ENCODE results near the gene NCKAP5.

Gene NCKAP5

GRCh38 chr2:133420788-133421187, 147.5 kb downstream of the NCKAP5 start:
- H3K9me3 ChIP-seq (ENCODE audit: control insufficient read depth in 2 of 2, low read length in 2 of 2) = no peaks in the 10 kb centered on the region
- no peaks in the 10 kb centered on the region for H3K36me3 ChIP-seq (ENCODE audit: control insufficient read depth in 2 of 2, insufficient read depth in 2 of 2, low read length in 2 of 2)
- peak overlapping the region; percentile 54 to 63 for H3K4me3 ChIP-seq (ENCODE audit: low read length in 2 of 2)
- peaks cover 13 to 19% of the 10 kb centered on the region in 2 donors for H3K4me1 ChIP-seq (ENCODE audit: control insufficient read depth in 2 of 2, insufficient read depth in 2 of 2, low read length in 2 of 2)
- H3K27me3 ChIP-seq (ENCODE audit: control insufficient read depth in 2 of 2, insufficient read depth in 2 of 2, low read length in 2 of 2) = no peaks in the 10 kb centered on the region
- peak overlapping the region in 1 of 2 donors; percentile 73 for H3K9ac ChIP-seq (ENCODE audit: low read depth in 1 of 2, low read length in 2 of 2)
- peak overlapping the region; percentile 85 to 93 for H3K27ac ChIP-seq (ENCODE audit: low read depth in 2 of 2, low read length in 2 of 2)

- Histone ChIP-seq H3K4me1 (ENCODE audit: control insufficient read depth in 2 of 2, insufficient read depth in 2 of 2, low read length in 2 of 2) (peaks cover 13 to 19% of the 10 kb centered on the region in 2 donors), H3K9ac (ENCODE audit: low read depth in 1 of 2, low read length in 2 of 2) (no peak overlapping the region), H3K27me3 (ENCODE audit: control insufficient read depth in 2 of 2, insufficient read depth in 2 of 2, low read length in 2 of 2) (no peaks in the 10 kb centered on the region), H3K36me3 (ENCODE audit: control insufficient read depth in 2 of 2, insufficient read depth in 2 of 2, low read length in 2 of 2) (no peaks in the 10 kb centered on the region), H3K9me3 (ENCODE audit: control insufficient read depth in 2 of 2, low read length in 2 of 2) (no peaks in the 10 kb centered on the region), H3K4me3 (ENCODE audit: low read length in 2 of 2) (no peak overlapping the region), H3K27ac (ENCODE audit: low read depth in 2 of 2, low read length in 2 of 2) (no peak overlapping the region)
These were observed 149.6 kb downstream of the NCKAP5 start for GRCh38 chr2:133418671-133419070.

- Histone ChIP-seq H3K9me3 (ENCODE audit: control insufficient read depth in 2 of 2, low read length in 2 of 2) (no peaks in the 10 kb centered on the region), H3K27me3 (ENCODE audit: control insufficient read depth in 2 of 2, insufficient read depth in 2 of 2, low read length in 2 of 2) (no peaks in the 10 kb centered on the region), H3K27ac (ENCODE audit: low read depth in 2 of 2, low read length in 2 of 2) (no peak overlapping the region), H3K4me3 (ENCODE audit: low read length in 2 of 2) (no peak overlapping the region), H3K9ac (ENCODE audit: low read depth in 1 of 2, low read length in 2 of 2) (no peak overlapping the region), H3K36me3 (ENCODE audit: control insufficient read depth in 2 of 2, insufficient read depth in 2 of 2, low read length in 2 of 2) (no peaks in the 10 kb centered on the region), H3K4me1 (ENCODE audit: control insufficient read depth in 2 of 2, insufficient read depth in 2 of 2, low read length in 2 of 2) (peaks cover 13 to 19% of the 10 kb centered on the region in 2 donors)
These were observed 150.2 kb downstream of the NCKAP5 start for GRCh38 chr2:133418021-133418420.

DNA sequence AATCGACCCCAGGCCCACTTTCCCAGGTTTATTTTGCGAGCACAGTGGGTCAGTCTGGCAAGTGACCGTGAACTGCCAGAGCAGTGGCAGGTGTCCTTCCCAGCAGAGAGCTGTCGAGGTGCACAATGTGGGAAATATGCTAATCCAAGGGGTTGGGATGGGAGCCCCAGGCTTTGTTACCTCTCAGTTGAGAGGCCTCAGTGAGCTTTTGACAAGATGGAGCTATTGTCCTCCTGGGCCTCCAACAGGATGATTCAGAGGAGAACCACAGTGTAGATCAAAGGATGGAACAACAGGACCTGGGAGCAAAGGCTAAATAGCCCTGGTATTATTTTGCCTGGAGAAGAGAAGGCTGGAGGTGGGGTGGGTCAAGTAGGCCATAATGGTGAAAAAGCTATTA, 150.8 kb downstream of the NCKAP5 start:
- Histone ChIP-seq H3K27me3 (ENCODE audit: control insufficient read depth in 2 of 2, insufficient read depth in 2 of 2, low read length in 2 of 2) (no peaks in the 10 kb centered on the region), H3K9me3 (ENCODE audit: control insufficient read depth in 2 of 2, low read length in 2 of 2) (no peaks in the 10 kb centered on the region), H3K36me3 (ENCODE audit: control insufficient read depth in 2 of 2, insufficient read depth in 2 of 2, low read length in 2 of 2) (no peaks in the 10 kb centered on the region), H3K27ac (ENCODE audit: low read depth in 2 of 2, low read length in 2 of 2) (no peak overlapping the region), H3K4me3 (ENCODE audit: low read length in 2 of 2) (no peak overlapping the region), H3K9ac (ENCODE audit: low read depth in 1 of 2, low read length in 2 of 2) (no peak overlapping the region), H3K4me1 (ENCODE audit: control insufficient read depth in 2 of 2, insufficient read depth in 2 of 2, low read length in 2 of 2) (peaks cover 13 to 19% of the 10 kb centered on the region in 2 donors)

DNA sequence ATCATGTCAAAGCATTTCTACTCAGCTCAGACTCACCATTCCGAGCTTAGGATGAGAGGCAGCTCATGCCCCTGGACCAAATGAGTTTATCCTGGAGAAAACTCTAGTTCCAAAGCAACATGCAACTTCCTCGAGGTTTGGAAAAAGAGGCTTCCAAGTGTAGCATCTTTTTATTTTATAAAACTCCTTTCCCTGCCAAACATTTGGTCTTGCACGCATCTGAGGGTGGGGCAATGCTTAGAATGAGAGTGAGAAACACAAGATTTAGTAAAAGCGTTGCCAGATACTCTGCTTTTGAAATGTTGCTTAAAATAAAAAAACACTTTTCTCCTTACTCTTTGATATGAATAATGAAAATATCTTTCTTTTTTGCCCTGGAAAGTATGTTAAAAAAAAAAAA, 151.5 kb downstream of the NCKAP5 start:
- no peak overlapping the region for H3K27ac ChIP-seq (ENCODE audit: low read depth in 2 of 2, low read length in 2 of 2)
- no peaks in the 10 kb centered on the region for H3K27me3 ChIP-seq (ENCODE audit: control insufficient read depth in 2 of 2, insufficient read depth in 2 of 2, low read length in 2 of 2)
- peaks cover 8 to 13% of the 10 kb centered on the region in 2 donors for H3K4me1 ChIP-seq (ENCODE audit: control insufficient read depth in 2 of 2, insufficient read depth in 2 of 2, low read length in 2 of 2)
- no peak overlapping the region for H3K4me3 ChIP-seq (ENCODE audit: low read length in 2 of 2)
- H3K9me3 ChIP-seq (ENCODE audit: control insufficient read depth in 2 of 2, low read length in 2 of 2) = no peaks in the 10 kb centered on the region
- no peaks in the 10 kb centered on the region for H3K36me3 ChIP-seq (ENCODE audit: control insufficient read depth in 2 of 2, insufficient read depth in 2 of 2, low read length in 2 of 2)
- H3K9ac ChIP-seq (ENCODE audit: low read depth in 1 of 2, low read length in 2 of 2) = no peak overlapping the region

DNA sequence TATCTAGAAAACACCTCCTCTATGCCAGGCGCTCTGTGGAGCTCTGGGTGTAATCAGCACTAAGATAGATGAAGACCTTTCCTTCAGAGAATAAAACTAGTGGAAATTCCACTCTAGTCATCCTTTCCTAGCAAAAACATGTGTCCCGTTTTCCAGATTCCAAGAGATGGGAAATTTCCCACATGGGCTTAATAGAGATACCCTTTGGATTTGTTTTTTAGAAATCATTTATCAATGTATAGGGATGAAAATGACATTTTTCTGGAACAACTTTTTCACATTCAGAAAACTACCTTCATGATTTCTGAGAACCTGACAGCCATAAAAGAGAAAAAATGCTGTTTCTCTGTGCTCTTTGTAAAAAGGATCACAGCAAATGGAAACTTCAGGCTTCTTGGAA, 152.1 kb downstream of the NCKAP5 start:
- no peaks in the 10 kb centered on the region for H3K36me3 ChIP-seq (ENCODE audit: control insufficient read depth in 2 of 2, insufficient read depth in 2 of 2, low read length in 2 of 2)
- no peaks in the 10 kb centered on the region for H3K9me3 ChIP-seq (ENCODE audit: control insufficient read depth in 2 of 2, low read length in 2 of 2)
- H3K4me1 ChIP-seq (ENCODE audit: control insufficient read depth in 2 of 2, insufficient read depth in 2 of 2, low read length in 2 of 2) = peaks cover 5 to 7% of the 10 kb centered on the region in 2 donors
- H3K9ac ChIP-seq (ENCODE audit: low read depth in 1 of 2, low read length in 2 of 2) = no peak overlapping the region
- no peaks in the 10 kb centered on the region for H3K27me3 ChIP-seq (ENCODE audit: control insufficient read depth in 2 of 2, insufficient read depth in 2 of 2, low read length in 2 of 2)
- H3K27ac ChIP-seq (ENCODE audit: low read depth in 2 of 2, low read length in 2 of 2) = no peak overlapping the region
- H3K4me3 ChIP-seq (ENCODE audit: low read length in 2 of 2) = no peak overlapping the region

GRCh38 chr2:133415210-133415876, 152.9 kb downstream of the NCKAP5 start:
- H3K4me3 ChIP-seq (ENCODE audit: low read length in 2 of 2) = no peak overlapping the region
- H3K27me3 ChIP-seq (ENCODE audit: control insufficient read depth in 2 of 2, insufficient read depth in 2 of 2, low read length in 2 of 2) = no peaks in the 10 kb centered on the region
- no peaks in the 10 kb centered on the region for H3K9me3 ChIP-seq (ENCODE audit: control insufficient read depth in 2 of 2, low read length in 2 of 2)
- H3K4me1 ChIP-seq (ENCODE audit: control insufficient read depth in 2 of 2, insufficient read depth in 2 of 2, low read length in 2 of 2) = no peaks in the 10 kb centered on the region
- H3K36me3 ChIP-seq (ENCODE audit: control insufficient read depth in 2 of 2, insufficient read depth in 2 of 2, low read length in 2 of 2) = no peaks in the 10 kb centered on the region
- H3K27ac ChIP-seq (ENCODE audit: low read depth in 2 of 2, low read length in 2 of 2) = no peak overlapping the region
- no peak overlapping the region for H3K9ac ChIP-seq (ENCODE audit: low read depth in 1 of 2, low read length in 2 of 2)

GRCh38 chr2:133414486-133415209, 153.6 kb downstream of the NCKAP5 start:
- Histone ChIP-seq H3K27ac (ENCODE audit: low read depth in 2 of 2, low read length in 2 of 2) (no peak overlapping the region), H3K4me1 (ENCODE audit: control insufficient read depth in 2 of 2, insufficient read depth in 2 of 2, low read length in 2 of 2) (no peaks in the 10 kb centered on the region), H3K27me3 (ENCODE audit: control insufficient read depth in 2 of 2, insufficient read depth in 2 of 2, low read length in 2 of 2) (no peaks in the 10 kb centered on the region), H3K9ac (ENCODE audit: low read depth in 1 of 2, low read length in 2 of 2) (no peak overlapping the region), H3K4me3 (ENCODE audit: low read length in 2 of 2) (no peak overlapping the region), H3K36me3 (ENCODE audit: control insufficient read depth in 2 of 2, insufficient read depth in 2 of 2, low read length in 2 of 2) (no peaks in the 10 kb centered on the region), H3K9me3 (ENCODE audit: control insufficient read depth in 2 of 2, low read length in 2 of 2) (no peaks in the 10 kb centered on the region)

DNA sequence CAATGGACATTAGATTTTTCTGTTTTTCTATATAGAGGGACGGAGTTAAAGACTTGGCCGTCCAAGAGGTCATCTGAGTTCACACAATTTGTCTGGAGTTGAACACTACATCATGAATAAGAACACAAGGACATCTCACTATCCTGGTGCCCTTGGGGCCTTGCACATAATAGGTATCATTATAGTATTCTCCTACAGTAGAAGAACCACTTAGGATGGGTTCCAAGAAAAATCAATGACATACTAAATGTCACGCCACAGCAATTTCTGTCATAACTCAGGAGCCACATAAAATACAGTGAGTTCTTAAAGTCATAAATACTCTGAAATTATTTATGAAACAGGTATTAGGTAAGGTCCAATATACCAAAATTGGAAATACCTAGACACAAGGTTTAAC, 154.4 kb downstream of the NCKAP5 start:
- no peak overlapping the region for H3K4me3 ChIP-seq (ENCODE audit: low read length in 2 of 2)
- H3K27ac ChIP-seq (ENCODE audit: low read depth in 2 of 2, low read length in 2 of 2) = no peak overlapping the region
- no peaks in the 10 kb centered on the region for H3K4me1 ChIP-seq (ENCODE audit: control insufficient read depth in 2 of 2, insufficient read depth in 2 of 2, low read length in 2 of 2)
- H3K9ac ChIP-seq (ENCODE audit: low read depth in 1 of 2, low read length in 2 of 2) = no peak overlapping the region
- H3K27me3 ChIP-seq (ENCODE audit: control insufficient read depth in 2 of 2, insufficient read depth in 2 of 2, low read length in 2 of 2) = no peaks in the 10 kb centered on the region
- no peaks in the 10 kb centered on the region for H3K36me3 ChIP-seq (ENCODE audit: control insufficient read depth in 2 of 2, insufficient read depth in 2 of 2, low read length in 2 of 2)
- no peaks in the 10 kb centered on the region for H3K9me3 ChIP-seq (ENCODE audit: control insufficient read depth in 2 of 2, low read length in 2 of 2)

DNA sequence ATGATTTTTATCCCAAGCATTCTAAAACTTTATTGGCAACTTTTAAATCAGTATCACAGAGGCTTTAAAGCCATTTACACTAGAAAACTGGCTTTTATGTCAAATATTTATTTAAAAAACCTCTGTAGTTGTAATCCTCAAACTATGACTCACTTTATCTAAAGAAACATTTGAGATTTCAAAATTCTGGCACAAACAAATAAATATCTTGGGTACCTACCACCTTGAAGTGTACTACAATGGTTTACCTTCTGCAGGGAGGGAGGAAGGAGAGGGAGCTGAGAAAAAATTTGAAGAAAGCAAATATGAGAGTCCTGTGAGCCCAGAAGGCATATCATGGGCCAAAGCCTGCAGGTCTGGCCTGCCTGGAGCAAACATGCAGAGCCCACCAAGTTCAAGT, 155.6 kb downstream of the NCKAP5 start:
- Histone ChIP-seq H3K27ac (ENCODE audit: low read depth in 2 of 2, low read length in 2 of 2) (no peak overlapping the region), H3K9me3 (ENCODE audit: control insufficient read depth in 2 of 2, low read length in 2 of 2) (no peaks in the 10 kb centered on the region), H3K36me3 (ENCODE audit: control insufficient read depth in 2 of 2, insufficient read depth in 2 of 2, low read length in 2 of 2) (no peaks in the 10 kb centered on the region), H3K9ac (ENCODE audit: low read depth in 1 of 2, low read length in 2 of 2) (no peak overlapping the region), H3K27me3 (ENCODE audit: control insufficient read depth in 2 of 2, insufficient read depth in 2 of 2, low read length in 2 of 2) (no peaks in the 10 kb centered on the region), H3K4me1 (ENCODE audit: control insufficient read depth in 2 of 2, insufficient read depth in 2 of 2, low read length in 2 of 2) (no peaks in the 10 kb centered on the region), H3K4me3 (ENCODE audit: low read length in 2 of 2) (no peak overlapping the region)
